Sciatic nerve (tissue), 2 donors: Measurements from ENCODE around the gene POLR2I. TPM values are rescaled to one million over a fixed set of nuclear protein-coding genes. Genes with fewer than 3 reads are reported as not detected.
"Not testable (repeated sequence)": the region's sequence is repeated elsewhere in the genome, so short reads cannot be mapped to it uniquely, and the experiment has no call there.

ENCODE experiments used
- ATAC-seq: fragments of 200-7000 bp; cut with Tn5 transposase; one replicate; pipeline ENCODE4 v1.9.1; 2020; ENCODE audit warnings: mild to moderate bottlenecking, moderate library complexity
- DNase-seq: peaks from one replicate; pipeline ENCODE4 v3.0.0-alpha.2; 2020; ENCODE audit warnings: low spot score
- intact Hi-C: fragments of 100-400 bp; cut with DNase I; formaldehyde crosslinking; loops from one replicate; pipeline ENCODE4 v1.14.2; 2022
- total RNA-seq: library from RNA; stranded (reverse); fragmentation: NEBNext Ultra II Directional; extraction: Animal tissue kit (Norgen Biotek cat#: 25700); gene quantifications from one replicate; pipeline ENCODE4 v1.2.1, GENCODE V29; 2021
- donor health status: DM: no; HTN: no; CAD: no.
- donor health status: DM: no; HTN: no; CAD: no.

Gene POLR2I
- total RNA-seq, 1 donor from 2014 or later: 60.5 TPM

- no peak for ATAC-seq
- no peak for DNase-seq
- intact Hi-C loops: no loop called here
These were observed 24.4 kb upstream of the POLR2I start for GRCh38 chr19:36139120-36139472.

- DNase-seq: peak; percentile 66
- ATAC-seq: no peak
- intact Hi-C loops: no loop called here
These were observed 22.4 kb upstream of the POLR2I start for GRCh38 chr19:36136964-36137686.

GRCh38 chr19:36134867-36135266 lies 20.2 kb upstream of the POLR2I start:
- ATAC-seq, intact Hi-C loops, DNase-seq: not testable (repeated sequence)

GRCh38 chr19:36131221-36131620 lies 16.5 kb upstream of the POLR2I start:
- intact Hi-C loops, DNase-seq, ATAC-seq: not testable (repeated sequence)

GRCh38 chr19:36128392-36128736 lies 13.7 kb upstream of the POLR2I start:
- DNase-seq: no peak
- ATAC-seq: peak; percentile 21
- intact Hi-C loops: no loop called here

GRCh38 chr19:36125557-36125956 lies 10.9 kb upstream of the POLR2I start:
- DNase-seq (no peak), ATAC-seq (no peak)
- intact Hi-C loops: no loop called here

- intact Hi-C loops: loop anchor here (5.0 kb wide), 1 partner anchor 46 kb away; no protein-coding TSS in a partner anchor
These were observed 6.9 kb upstream of the POLR2I start for GRCh38 chr19:36121486-36122124.

GRCh38 chr19:36120984-36121358 lies 6.3 kb upstream of the POLR2I start:
- intact Hi-C loops: loop anchor here (5.0 kb wide), 1 partner anchor 46 kb away; no protein-coding TSS in a partner anchor
- DNase-seq: no peak
- ATAC-seq: no peak

More at GRCh38 chr19:36121486-36122124, 6.9 kb upstream of the POLR2I start:
- no peak for ATAC-seq
- no peak for DNase-seq

GRCh38 chr19:36120092-36120983 lies 5.7 kb upstream of the POLR2I start:
- ATAC-seq (no peak), DNase-seq (no peak)
- intact Hi-C loops: loop anchor here (5.0 kb wide), 1 partner anchor 47 kb away; no protein-coding TSS in a partner anchor

GRCh38 chr19:36116344-36116637 lies 1.6 kb upstream of the POLR2I start:
- intact Hi-C loops: loop anchor here (10.0 kb wide), 1 partner anchor 51 kb away; no protein-coding TSS in a partner anchor
- ATAC-seq: no peak

GRCh38 chr19:36115453-36116343 lies 1.0 kb upstream of the POLR2I start, which contains the start of gene TBCB:
Gene TBCB (plus strand): TSS chr19:36115468. CDS start chr19:36115561, 93 bp downstream.
- intact Hi-C loops: loop anchor here (10.0 kb wide), 1 partner anchor 51 kb away; no protein-coding TSS in a partner anchor
- ATAC-seq (peak; percentile 42), DNase-seq (peak; percentile 92)

More at GRCh38 chr19:36116344-36116637, 1.6 kb upstream of the POLR2I start:
- no peak for DNase-seq

GRCh38 chr19:36113894-36114720 lies 568 bp downstream of the POLR2I start:
- DNase-seq: peak; percentile 71
- intact Hi-C loops: loop anchor here (10.0 kb wide), 1 partner anchor 49 kb away; no protein-coding TSS in a partner anchor
- ATAC-seq: peak; percentile 1

- intact Hi-C loops: loop anchor here (10.0 kb wide), 1 partner anchor 49 kb away; no protein-coding TSS in a partner anchor
- ATAC-seq (no peak), DNase-seq (no peak)
These were observed 1.2 kb downstream of the POLR2I start for GRCh38 chr19:36113425-36113824.

GRCh38 chr19:36112678-36113077 lies 2.0 kb downstream of the POLR2I start:
- ATAC-seq: no peak
- intact Hi-C loops: loop anchor here (10.0 kb wide), 1 partner anchor 48 kb away; no protein-coding TSS in a partner anchor

GRCh38 chr19:36111200-36111539 lies 3.5 kb downstream of the POLR2I start:
- ATAC-seq: no peak
- intact Hi-C loops: loop anchor here (10.0 kb wide), 1 partner anchor 46 kb away; no protein-coding TSS in a partner anchor
- DNase-seq: no peak

More at GRCh38 chr19:36112678-36113077, 2.0 kb downstream of the POLR2I start:
- DNase-seq: no peak

GRCh38 chr19:36110487-36111199 lies 4.0 kb downstream of the POLR2I start, which contains the start of gene OVOL3:
Gene OVOL3 (plus strand): TSS chr19:36111143. CDS start chr19:36111203, 60 bp downstream.
- ATAC-seq (no peak), DNase-seq (no peak)
- intact Hi-C loops: loop anchor here (10.0 kb wide), 1 partner anchor 46 kb away; no protein-coding TSS in a partner anchor

GRCh38 chr19:36108684-36109083 lies 6.0 kb downstream of the POLR2I start:
- intact Hi-C loops: no loop called here
- ATAC-seq (no peak), DNase-seq (no peak)
